ENCODE data around the gene CREBZF. TPM values are rescaled to one million over a fixed set of nuclear protein-coding genes. Genes with fewer than 3 reads are reported as not detected.

Gene CREBZF
- total RNA-seq, 1 experiment from 2014 or later: 50.2 TPM

- no peaks in the 10 kb centered on the region for H3K23me2 ChIP-seq (ENCODE audit: insufficient read length, low read depth, low read length, poor library complexity, severe bottlenecking)
- H3K9ac ChIP-seq (ENCODE audit: extremely low read depth, insufficient read length, low read length): no peak overlapping the region
- H3T11ph ChIP-seq (ENCODE audit: low read length): no peak overlapping the region
- H3K23ac ChIP-seq (ENCODE audit: insufficient read length, low read depth, low read length): no peak overlapping the region
- H3K4me1 Mint-ChIP-seq: peaks cover 0 to 6% of the 10 kb centered on the region in 2 experiments; a peak in 1 of 4 replicates
- H2BK120ac ChIP-seq (ENCODE audit: low read depth, low read length, poor library complexity, severe bottlenecking): no peak overlapping the region
- no peaks in the 10 kb centered on the region for H3K79me1 ChIP-seq (ENCODE audit: insufficient read depth, low read depth, low read length, poor library complexity, severe bottlenecking)
- H3K27me3 Mint-ChIP-seq (ENCODE audit: low read depth): no peaks in the 10 kb centered on the region
- H4K8ac ChIP-seq (replicated peaks; ENCODE audit: insufficient read length, low read depth, low read length): no peak overlapping the region
- WGBS (ENCODE audit: extremely low coverage, insufficient read length, low lambda C conversion rate): no CpG with 5 or more reads among the region's 2 CpGs
- no peak overlapping the region for H3K27ac ChIP-seq (ENCODE audit: insufficient read length, low read depth, low read length)
- no peaks in the 10 kb centered on the region for H4K20me1 ChIP-seq (ENCODE audit: control insufficient read depth, insufficient read depth, insufficient read length)
- no peak overlapping the region for H3K4me3 Mint-ChIP-seq
- H2BK15ac ChIP-seq (ENCODE audit: low read depth, low read length): no peak overlapping the region
- no peak overlapping the region for H3K56ac ChIP-seq (ENCODE audit: insufficient read length, low read depth, low read length)
- H3K27me3 ChIP-seq (ENCODE audit: insufficient read depth, low read length): no peaks in the 10 kb centered on the region
- H3K4ac ChIP-seq (ENCODE audit: low read depth, low read length): no peak overlapping the region
- H2AFZ ChIP-seq (ENCODE audit: low read length): no peak overlapping the region
- no peak overlapping the region for H3K27ac Mint-ChIP-seq
- H3K18ac ChIP-seq (ENCODE audit: insufficient read length, low read depth, low read length): no peak overlapping the region
- H4K5ac ChIP-seq (ENCODE audit: insufficient read length, low read depth, low read length): no peak overlapping the region
- no peaks in the 10 kb centered on the region for H3K79me2 ChIP-seq (ENCODE audit: insufficient read depth, low read length)
- H2BK12ac ChIP-seq (ENCODE audit: insufficient read length, low read depth, low read length): peak overlapping the region; percentile 45
- DNase-seq: no peak
- H3K36me3 Mint-ChIP-seq (ENCODE audit: insufficient read depth in 1 of 3, low read depth in 3 of 3): no peaks in the 10 kb centered on the region; a peak in 2 of 7 replicates
- no peak for TF ChIP-seq CTCF (conservative IDR thresholded peaks at IDR 0.05)
- no peak overlapping the region for H3K4me2 ChIP-seq (ENCODE audit: insufficient read depth, insufficient read length, low read length)
- H3K4me1 ChIP-seq (ENCODE audit: insufficient read depth, low read length): no peaks in the 10 kb centered on the region
- no peak overlapping the region for H3K14ac ChIP-seq (ENCODE audit: insufficient read depth, low read length)
- H4K91ac ChIP-seq (ENCODE audit: insufficient read length, low read depth, low read length): no peak overlapping the region
- no peaks in the 10 kb centered on the region for H3K9me3 Mint-ChIP-seq
- no peak overlapping the region for H2AK5ac ChIP-seq (ENCODE audit: insufficient read length, low read length)
- no peak overlapping the region for H2BK20ac ChIP-seq (ENCODE audit: low read depth, low read length, poor library complexity, severe bottlenecking)
- H3K9me3 ChIP-seq (ENCODE audit: control insufficient read depth, low read depth, low read length): no peaks in the 10 kb centered on the region
- no peak overlapping the region for H2BK5ac ChIP-seq (ENCODE audit: insufficient read length, low read length)
These were observed 21.7 kb downstream of the CREBZF start for GRCh38 chr11:85643191-85643614.

All from H9 (cell line).